Measurements from ENCODE around the gene DPP4. TPM values are rescaled to one million over a fixed set of nuclear protein-coding genes. Genes with fewer than 3 reads are reported as not detected.

The DPP4 gene
- total and polyA plus RNA-seq, 2 of the 13 experiments (the other 11 are each of a cell fraction or from before 2014, with no cell fraction given): 39.4 to 109 TPM

DNA sequence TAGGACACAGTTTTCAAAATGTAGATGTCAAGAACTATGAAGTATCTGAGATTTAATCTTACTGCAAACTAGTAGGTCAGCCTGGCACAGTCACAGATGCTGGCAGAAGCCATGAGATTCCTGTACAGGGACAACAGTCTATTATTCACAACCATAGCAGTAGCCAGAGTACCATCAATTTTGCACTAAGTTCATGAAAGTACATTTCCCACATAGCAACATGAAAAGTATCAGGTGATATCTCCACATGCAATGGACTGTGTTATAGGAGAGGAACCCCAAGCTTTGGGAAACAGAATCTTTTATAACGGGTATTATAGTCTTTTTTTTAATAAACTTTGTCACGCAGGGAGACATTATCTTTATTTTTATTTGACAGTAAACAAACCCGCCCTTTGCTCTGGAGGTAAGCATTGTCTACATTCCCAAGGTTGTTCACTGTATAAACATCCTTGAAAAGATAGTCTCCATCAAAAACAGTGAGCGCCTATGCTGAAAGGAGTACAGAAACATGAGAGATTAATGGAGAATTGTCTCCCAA is 33.4 kb upstream of the DPP4 start (continued):
- TF ChIP-seq, protein P1, sequence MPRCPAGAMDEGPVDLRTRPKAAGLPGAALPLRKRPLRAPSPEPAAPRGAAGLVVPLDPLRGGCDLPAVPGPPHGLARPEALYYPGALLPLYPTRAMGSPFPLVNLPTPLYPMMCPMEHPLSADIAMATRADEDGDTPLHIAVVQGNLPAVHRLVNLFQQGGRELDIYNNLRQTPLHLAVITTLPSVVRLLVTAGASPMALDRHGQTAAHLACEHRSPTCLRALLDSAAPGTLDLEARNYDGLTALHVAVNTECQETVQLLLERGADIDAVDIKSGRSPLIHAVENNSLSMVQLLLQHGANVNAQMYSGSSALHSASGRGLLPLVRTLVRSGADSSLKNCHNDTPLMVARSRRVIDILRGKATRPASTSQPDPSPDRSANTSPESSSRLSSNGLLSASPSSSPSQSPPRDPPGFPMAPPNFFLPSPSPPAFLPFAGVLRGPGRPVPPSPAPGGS (CRISPR knock-in tag; IDR thresholded peaks at IDR 0.05): no peak
- TF ChIP-seq SP4 (CRISPR knock-in tag; IDR thresholded peaks at IDR 0.05): no peak
- TF ChIP-seq HMGA1 (CRISPR knock-in tag; conservative IDR thresholded peaks at IDR 0.05): no peak
- TF ChIP-seq, protein P2, sequence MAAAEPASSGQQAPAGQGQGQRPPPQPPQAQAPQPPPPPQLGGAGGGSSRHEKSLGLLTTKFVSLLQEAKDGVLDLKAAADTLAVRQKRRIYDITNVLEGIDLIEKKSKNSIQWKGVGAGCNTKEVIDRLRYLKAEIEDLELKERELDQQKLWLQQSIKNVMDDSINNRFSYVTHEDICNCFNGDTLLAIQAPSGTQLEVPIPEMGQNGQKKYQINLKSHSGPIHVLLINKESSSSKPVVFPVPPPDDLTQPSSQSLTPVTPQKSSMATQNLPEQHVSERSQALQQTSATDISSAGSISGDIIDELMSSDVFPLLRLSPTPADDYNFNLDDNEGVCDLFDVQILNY (CRISPR knock-in tag; conservative IDR thresholded peaks at IDR 0.05): no peak
- no peak for TF ChIP-seq YEATS2 (CRISPR knock-in tag; IDR thresholded peaks at IDR 0.05; ENCODE audit: borderline replicate concordance)
- TF ChIP-seq TBP (CRISPR knock-in tag; IDR thresholded peaks at IDR 0.05): no peak
- TF ChIP-seq ZNF772 (CRISPR knock-in tag; IDR thresholded peaks at IDR 0.05): no peak; the same call in 1 of the 2 replicates
- no peak for TF ChIP-seq THYN1 (CRISPR knock-in tag; IDR thresholded peaks at IDR 0.05; ENCODE audit: borderline replicate concordance, low read depth)
- TF ChIP-seq, protein P3, sequence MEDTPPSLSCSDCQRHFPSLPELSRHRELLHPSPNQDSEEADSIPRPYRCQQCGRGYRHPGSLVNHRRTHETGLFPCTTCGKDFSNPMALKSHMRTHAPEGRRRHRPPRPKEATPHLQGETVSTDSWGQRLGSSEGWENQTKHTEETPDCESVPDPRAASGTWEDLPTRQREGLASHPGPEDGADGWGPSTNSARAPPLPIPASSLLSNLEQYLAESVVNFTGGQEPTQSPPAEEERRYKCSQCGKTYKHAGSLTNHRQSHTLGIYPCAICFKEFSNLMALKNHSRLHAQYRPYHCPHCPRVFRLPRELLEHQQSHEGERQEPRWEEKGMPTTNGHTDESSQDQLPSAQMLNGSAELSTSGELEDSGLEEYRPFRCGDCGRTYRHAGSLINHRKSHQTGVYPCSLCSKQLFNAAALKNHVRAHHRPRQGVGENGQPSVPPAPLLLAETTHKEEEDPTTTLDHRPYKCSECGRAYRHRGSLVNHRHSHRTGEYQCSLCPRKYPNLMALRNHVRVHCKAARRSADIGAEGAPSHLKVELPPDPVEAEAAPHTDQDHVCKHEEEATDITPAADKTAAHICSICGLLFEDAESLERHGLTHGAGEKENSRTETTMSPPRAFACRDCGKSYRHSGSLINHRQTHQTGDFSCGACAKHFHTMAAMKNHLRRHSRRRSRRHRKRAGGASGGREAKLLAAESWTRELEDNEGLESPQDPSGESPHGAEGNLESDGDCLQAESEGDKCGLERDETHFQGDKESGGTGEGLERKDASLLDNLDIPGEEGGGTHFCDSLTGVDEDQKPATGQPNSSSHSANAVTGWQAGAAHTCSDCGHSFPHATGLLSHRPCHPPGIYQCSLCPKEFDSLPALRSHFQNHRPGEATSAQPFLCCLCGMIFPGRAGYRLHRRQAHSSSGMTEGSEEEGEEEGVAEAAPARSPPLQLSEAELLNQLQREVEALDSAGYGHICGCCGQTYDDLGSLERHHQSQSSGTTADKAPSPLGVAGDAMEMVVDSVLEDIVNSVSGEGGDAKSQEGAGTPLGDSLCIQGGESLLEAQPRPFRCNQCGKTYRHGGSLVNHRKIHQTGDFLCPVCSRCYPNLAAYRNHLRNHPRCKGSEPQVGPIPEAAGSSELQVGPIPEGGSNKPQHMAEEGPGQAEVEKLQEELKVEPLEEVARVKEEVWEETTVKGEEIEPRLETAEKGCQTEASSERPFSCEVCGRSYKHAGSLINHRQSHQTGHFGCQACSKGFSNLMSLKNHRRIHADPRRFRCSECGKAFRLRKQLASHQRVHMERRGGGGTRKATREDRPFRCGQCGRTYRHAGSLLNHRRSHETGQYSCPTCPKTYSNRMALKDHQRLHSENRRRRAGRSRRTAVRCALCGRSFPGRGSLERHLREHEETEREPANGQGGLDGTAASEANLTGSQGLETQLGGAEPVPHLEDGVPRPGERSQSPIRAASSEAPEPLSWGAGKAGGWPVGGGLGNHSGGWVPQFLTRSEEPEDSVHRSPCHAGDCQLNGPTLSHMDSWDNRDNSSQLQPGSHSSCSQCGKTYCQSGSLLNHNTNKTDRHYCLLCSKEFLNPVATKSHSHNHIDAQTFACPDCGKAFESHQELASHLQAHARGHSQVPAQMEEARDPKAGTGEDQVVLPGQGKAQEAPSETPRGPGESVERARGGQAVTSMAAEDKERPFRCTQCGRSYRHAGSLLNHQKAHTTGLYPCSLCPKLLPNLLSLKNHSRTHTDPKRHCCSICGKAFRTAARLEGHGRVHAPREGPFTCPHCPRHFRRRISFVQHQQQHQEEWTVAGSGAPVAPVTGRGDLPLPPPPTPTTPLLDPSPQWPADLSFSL (CRISPR knock-in tag; IDR thresholded peaks at IDR 0.05): no peak
- no peak for TF ChIP-seq NR2F1 (CRISPR knock-in tag; IDR thresholded peaks at IDR 0.05)
- no peak for TF ChIP-seq ZNF558 (CRISPR knock-in tag; IDR thresholded peaks at IDR 0.05; ENCODE audit: borderline replicate concordance)
- peak; percentile 88; the same call in 1 of the 2 replicates for TF ChIP-seq PPARG (CRISPR knock-in tag; conservative IDR thresholded peaks at IDR 0.05)
- no peak for TF ChIP-seq PCBP2 (optimal IDR thresholded peaks at IDR 0.05; ENCODE audit: low read depth, low read length, poor library complexity, severe bottlenecking)
- no peak for TF ChIP-seq ZNF746 (CRISPR knock-in tag; IDR thresholded peaks at IDR 0.05)
- TF ChIP-seq, protein P4, sequence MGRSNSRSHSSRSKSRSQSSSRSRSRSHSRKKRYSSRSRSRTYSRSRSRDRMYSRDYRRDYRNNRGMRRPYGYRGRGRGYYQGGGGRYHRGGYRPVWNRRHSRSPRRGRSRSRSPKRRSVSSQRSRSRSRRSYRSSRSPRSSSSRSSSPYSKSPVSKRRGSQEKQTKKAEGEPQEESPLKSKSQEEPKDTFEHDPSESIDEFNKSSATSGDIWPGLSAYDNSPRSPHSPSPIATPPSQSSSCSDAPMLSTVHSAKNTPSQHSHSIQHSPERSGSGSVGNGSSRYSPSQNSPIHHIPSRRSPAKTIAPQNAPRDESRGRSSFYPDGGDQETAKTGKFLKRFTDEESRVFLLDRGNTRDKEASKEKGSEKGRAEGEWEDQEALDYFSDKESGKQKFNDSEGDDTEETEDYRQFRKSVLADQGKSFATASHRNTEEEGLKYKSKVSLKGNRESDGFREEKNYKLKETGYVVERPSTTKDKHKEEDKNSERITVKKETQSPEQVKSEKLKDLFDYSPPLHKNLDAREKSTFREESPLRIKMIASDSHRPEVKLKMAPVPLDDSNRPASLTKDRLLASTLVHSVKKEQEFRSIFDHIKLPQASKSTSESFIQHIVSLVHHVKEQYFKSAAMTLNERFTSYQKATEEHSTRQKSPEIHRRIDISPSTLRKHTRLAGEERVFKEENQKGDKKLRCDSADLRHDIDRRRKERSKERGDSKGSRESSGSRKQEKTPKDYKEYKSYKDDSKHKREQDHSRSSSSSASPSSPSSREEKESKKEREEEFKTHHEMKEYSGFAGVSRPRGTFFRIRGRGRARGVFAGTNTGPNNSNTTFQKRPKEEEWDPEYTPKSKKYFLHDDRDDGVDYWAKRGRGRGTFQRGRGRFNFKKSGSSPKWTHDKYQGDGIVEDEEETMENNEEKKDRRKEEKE (IDR thresholded peaks at IDR 0.05): no peak
- no peak for TF ChIP-seq ZNF329 (CRISPR knock-in tag; IDR thresholded peaks at IDR 0.05; ENCODE audit: low read depth)
- TF ChIP-seq ZNF605 (CRISPR knock-in tag; IDR thresholded peaks at IDR 0.05): no peak
- no peak for TF ChIP-seq PLRG1 (conservative IDR thresholded peaks at IDR 0.05)
- TF ChIP-seq ZNF431 (CRISPR knock-in tag; IDR thresholded peaks at IDR 0.05; ENCODE audit: borderline replicate concordance, low read depth): no peak
